Calu3 (cell line): Measurements from ENCODE around the gene FBXO28. TPM values are rescaled to one million over a fixed set of nuclear protein-coding genes. Genes with fewer than 3 reads are reported as not detected.

Source experiments
- BruUV-seq: library from RNA; stranded (reverse); fragments of 400-500 nt; replicated peaks from 2 replicates; lab custom pipeline; 2021; lab: Mats Ljungman, UMichigan
- CTCF ChIA-PET: fragments of 300-600 bp; sonication (Branson Sonifier 250); formaldehyde crosslinking; loops from one replicate; lab custom pipeline; 2022; ENCODE audit warnings: antibody characterized with exemption; lab: Charles Lee
- DNase-seq: peaks from one replicate; pipeline ENCODE4 v3.0.0; 2022
- H3K27ac Mint-ChIP-seq: one replicate; pipeline ENCODE4 v1.8.0; 2022; ENCODE audit warnings: mixed read lengths; ENCODE audit not compliant: unreplicated experiment
- H3K27me3 Mint-ChIP-seq: one replicate; pipeline ENCODE4 v1.8.0; 2022; ENCODE audit warnings: mixed read lengths; ENCODE audit not compliant: unreplicated experiment
- H3K36me3 Mint-ChIP-seq: one replicate; pipeline ENCODE4 v1.8.0; 2022; ENCODE audit warnings: mild to moderate bottlenecking, moderate library complexity, mixed read lengths; ENCODE audit not compliant: insufficient read depth, unreplicated experiment
- H3K4me1 Mint-ChIP-seq: one replicate; pipeline ENCODE4 v1.8.0; 2022; ENCODE audit warnings: mild to moderate bottlenecking, low read depth, mixed read lengths; ENCODE audit not compliant: unreplicated experiment
- H3K4me3 Mint-ChIP-seq: one replicate; pipeline ENCODE4 v1.8.0; 2022; ENCODE audit warnings: mild to moderate bottlenecking, low read depth, moderate library complexity, mixed read lengths; ENCODE audit not compliant: unreplicated experiment
- H3K9me3 Mint-ChIP-seq: one replicate; pipeline ENCODE4 v1.8.0; 2022; ENCODE audit warnings: low read depth, mixed read lengths; ENCODE audit not compliant: unreplicated experiment
- intact Hi-C: fragments of 100-400 bp; cut with micrococcal nuclease; formaldehyde crosslinking; loops from one replicate; pipeline ENCODE4 v1.10.0; 2022; ENCODE audit not compliant: unreplicated experiment
- total RNA-seq: library from RNA; stranded (reverse); gene quantifications from 2 replicates; pipeline ENCODE4 v1.2.3, GENCODE V29; 2022
- TF ChIP-seq, protein P1 (sequence below): fragments of 200-600 bp; IDR thresholded peaks from one replicate; pipeline ENCODE4 v1.8.0; 2022; ENCODE audit warnings: antibody characterized with exemption; ENCODE audit not compliant: unreplicated experiment

The FBXO28 gene
- total RNA-seq, 1 experiment from 2014 or later = 100 TPM

DNA sequence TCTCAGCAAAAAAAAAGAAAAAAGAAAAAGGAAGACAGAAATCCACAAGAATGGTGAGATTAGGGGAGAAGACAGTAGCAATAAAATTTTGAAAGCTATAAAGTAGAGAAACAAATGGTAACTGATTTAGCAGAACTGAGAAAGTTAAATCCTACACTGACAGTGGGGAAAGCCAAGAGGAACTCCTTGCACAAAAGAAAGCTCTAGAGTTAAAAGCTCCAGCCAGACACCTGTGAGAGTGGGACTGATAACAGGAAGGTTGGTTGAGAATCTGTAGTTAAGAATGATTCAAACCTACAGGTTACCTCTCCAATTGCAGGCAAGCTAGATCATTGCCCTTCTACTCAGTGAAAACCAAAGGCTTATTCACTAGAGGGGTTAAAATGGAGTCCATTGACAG is 23.6 kb downstream of the FBXO28 start:
- DNase-seq = no peak
- no peak overlapping the region for H3K27ac Mint-ChIP-seq

DNA sequence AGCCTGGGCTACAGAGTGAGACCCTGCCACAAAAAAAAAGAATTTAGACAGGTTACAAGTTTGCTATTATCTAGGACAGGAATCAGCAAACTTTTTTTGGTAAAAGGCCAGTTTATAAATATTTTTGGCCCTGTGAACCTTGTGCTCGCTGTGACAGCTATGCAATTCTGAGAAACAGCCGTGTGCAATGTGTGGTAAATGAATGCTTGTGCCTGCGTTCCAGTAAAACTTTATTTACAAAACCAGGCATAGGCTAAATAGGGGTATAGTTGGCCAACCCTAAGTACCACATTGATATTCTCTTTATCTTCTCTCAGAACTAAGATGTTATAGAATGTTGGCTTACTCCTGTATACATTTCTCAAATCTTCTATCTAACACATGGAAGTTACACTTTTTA is 24.3 kb downstream of the FBXO28 start:
- H3K4me3 Mint-ChIP-seq = no peak overlapping the region
- H3K27me3 Mint-ChIP-seq = no peaks in the 10 kb centered on the region
- H3K4me1 Mint-ChIP-seq = no peaks in the 10 kb centered on the region
- TF ChIP-seq, protein P1, sequence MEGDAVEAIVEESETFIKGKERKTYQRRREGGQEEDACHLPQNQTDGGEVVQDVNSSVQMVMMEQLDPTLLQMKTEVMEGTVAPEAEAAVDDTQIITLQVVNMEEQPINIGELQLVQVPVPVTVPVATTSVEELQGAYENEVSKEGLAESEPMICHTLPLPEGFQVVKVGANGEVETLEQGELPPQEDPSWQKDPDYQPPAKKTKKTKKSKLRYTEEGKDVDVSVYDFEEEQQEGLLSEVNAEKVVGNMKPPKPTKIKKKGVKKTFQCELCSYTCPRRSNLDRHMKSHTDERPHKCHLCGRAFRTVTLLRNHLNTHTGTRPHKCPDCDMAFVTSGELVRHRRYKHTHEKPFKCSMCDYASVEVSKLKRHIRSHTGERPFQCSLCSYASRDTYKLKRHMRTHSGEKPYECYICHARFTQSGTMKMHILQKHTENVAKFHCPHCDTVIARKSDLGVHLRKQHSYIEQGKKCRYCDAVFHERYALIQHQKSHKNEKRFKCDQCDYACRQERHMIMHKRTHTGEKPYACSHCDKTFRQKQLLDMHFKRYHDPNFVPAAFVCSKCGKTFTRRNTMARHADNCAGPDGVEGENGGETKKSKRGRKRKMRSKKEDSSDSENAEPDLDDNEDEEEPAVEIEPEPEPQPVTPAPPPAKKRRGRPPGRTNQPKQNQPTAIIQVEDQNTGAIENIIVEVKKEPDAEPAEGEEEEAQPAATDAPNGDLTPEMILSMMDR = no peak
- no peaks in the 10 kb centered on the region for H3K9me3 Mint-ChIP-seq
- intact Hi-C loops = loop anchor here (10.0 kb wide), 1 partner anchor 787 kb away; the partner anchor contains the start of gene DNAH14
- no peak for DNase-seq
- no TSS peak for BruUV-seq
- H3K27ac Mint-ChIP-seq = no peak overlapping the region
- peaks cover 82% of the 10 kb centered on the region for H3K36me3 Mint-ChIP-seq
- CTCF ChIA-PET = interaction anchor here (0.6 kb wide), 1 partner anchor 319 kb away, joined by 5 read pairs; no protein-coding TSS in a partner anchor

More for the DNA sequence above, 23.6 kb downstream of the FBXO28 start:
- no TSS peak for BruUV-seq
- H3K27me3 Mint-ChIP-seq = no peaks in the 10 kb centered on the region
- H3K4me1 Mint-ChIP-seq = no peaks in the 10 kb centered on the region
- no peak overlapping the region for H3K4me3 Mint-ChIP-seq
- TF ChIP-seq, protein P1 = no peak
- H3K36me3 Mint-ChIP-seq = peaks cover 80% of the 10 kb centered on the region
- intact Hi-C loops = loop anchor here (10.0 kb wide), 1 partner anchor 787 kb away; the partner anchor contains the start of gene DNAH14
- no peaks in the 10 kb centered on the region for H3K9me3 Mint-ChIP-seq
- CTCF ChIA-PET = interaction anchor here (0.6 to 0.8 kb wide), 2 partner anchors 173 to 320 kb away, joined by 3 to 5 read pairs; no protein-coding TSS in a partner anchor

DNA sequence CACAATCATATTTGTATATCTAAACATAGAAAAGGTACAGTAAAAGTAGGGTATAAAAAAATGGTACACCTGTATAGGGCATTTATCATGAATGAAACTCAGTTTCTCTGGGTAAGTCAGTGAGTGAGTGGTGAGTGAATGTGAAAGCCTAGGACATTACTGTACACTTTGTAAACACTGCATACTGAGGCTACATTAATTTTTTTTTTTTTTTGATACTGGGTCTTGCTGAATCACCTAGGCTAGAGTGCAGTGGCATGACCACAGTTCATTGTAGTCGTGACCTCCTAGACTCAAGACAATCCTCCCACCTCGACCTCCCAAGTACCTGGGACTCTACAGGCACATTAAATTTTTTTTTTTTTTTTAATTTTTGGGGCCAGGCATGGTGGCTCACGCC is 27.8 kb downstream of the FBXO28 start:
- CTCF ChIA-PET = interaction anchor here (0.7 kb wide), 2 partner anchors 81 to 358 kb away, joined by 3 read pairs; no protein-coding TSS in a partner anchor
- H3K36me3 Mint-ChIP-seq = peaks cover 78% of the 10 kb centered on the region
- intact Hi-C loops = no loop called here

DNA sequence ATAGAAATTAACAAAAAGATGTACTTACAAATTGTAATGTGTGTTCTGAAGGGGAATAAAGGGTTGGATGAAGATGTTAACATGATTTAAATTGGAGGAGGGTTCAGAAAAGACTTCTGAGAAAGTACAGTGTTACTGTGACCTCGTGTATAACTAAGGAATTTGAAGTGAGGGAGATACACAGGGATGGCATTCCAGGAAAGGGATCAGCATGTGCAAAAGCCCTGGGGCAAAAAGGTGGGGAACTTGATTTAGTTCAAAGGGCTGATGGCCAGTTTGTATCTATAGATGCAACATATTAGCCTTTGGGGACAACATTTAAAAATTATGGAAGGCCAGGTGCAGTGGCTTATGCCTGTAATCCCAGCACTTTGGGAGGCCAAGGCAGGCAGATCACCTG is 35.8 kb downstream of the FBXO28 start:
- Mint-ChIP-seq H3K36me3 (peaks cover 71% of the 10 kb centered on the region), H3K27ac (peak overlapping the region; percentile 11), H3K4me3 (no peak overlapping the region), H3K27me3 (no peaks in the 10 kb centered on the region), H3K4me1 (peaks cover 18% of the 10 kb centered on the region), H3K9me3 (no peaks in the 10 kb centered on the region)
- intact Hi-C loops = no loop called here
- TF ChIP-seq, protein P1 = no peak
- no TSS peak for BruUV-seq
- CTCF ChIA-PET = no interaction called here
- no peak for DNase-seq

More for the DNA sequence above, 27.8 kb downstream of the FBXO28 start:
- H3K27ac Mint-ChIP-seq = no peak overlapping the region
- no peaks in the 10 kb centered on the region for H3K4me1 Mint-ChIP-seq
- DNase-seq = no peak
- BruUV-seq = no TSS peak
- H3K9me3 Mint-ChIP-seq = no peaks in the 10 kb centered on the region
- H3K27me3 Mint-ChIP-seq = no peaks in the 10 kb centered on the region
- TF ChIP-seq, protein P1 = no peak
- H3K4me3 Mint-ChIP-seq = no peak overlapping the region
